Loucy (cell line): ENCODE data around the gene EXOG.

Experiments
- EZH2phosphoT487 ChIP-seq: fragments of 200-600 bp; IDR thresholded peaks from 2 replicates; pipeline ENCODE4 v1.6.1; 2018; ENCODE audit warnings: antibody characterized with exemption, mild to moderate bottlenecking, moderate library complexity, borderline replicate concordance
- TF ChIP-seq, protein P1 (sequence below): fragments of 200-600 bp; sonication (generic); conservative IDR thresholded peaks from 2 replicates; pipeline ENCODE4 v1.5.1; 2014; ENCODE audit warnings: mild to moderate bottlenecking, antibody characterized with exemption, low read length

DNA sequence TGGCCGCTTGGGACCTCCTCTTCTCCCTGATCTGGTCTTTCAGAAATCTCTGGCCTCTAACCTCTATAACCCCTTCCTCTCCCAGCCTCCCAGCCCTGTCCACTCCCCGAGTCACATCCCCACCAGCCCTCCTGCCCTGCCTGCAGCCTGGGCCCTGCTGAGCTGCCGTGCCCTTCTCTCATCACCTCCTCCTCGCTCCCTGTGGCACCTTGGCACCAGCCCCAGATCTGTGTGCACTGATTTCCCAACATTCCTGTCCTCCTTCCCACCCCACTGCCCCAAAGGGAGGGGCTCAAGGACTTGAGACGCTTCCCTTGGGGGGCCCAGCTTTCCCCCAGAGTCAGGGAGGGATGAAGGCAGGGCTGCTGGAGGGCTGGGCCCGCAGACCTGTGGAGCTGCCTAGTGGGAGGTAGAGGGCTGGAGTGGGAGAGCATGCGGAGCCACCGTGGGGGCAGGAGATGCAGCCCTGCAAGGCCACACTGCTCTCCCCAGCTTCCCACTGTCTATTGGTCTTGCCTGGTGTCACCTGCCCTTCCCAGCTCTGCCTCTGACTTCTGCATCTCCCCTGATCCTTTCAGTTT, 42.7 kb downstream of the EXOG start:
- TF ChIP-seq, protein P1, sequence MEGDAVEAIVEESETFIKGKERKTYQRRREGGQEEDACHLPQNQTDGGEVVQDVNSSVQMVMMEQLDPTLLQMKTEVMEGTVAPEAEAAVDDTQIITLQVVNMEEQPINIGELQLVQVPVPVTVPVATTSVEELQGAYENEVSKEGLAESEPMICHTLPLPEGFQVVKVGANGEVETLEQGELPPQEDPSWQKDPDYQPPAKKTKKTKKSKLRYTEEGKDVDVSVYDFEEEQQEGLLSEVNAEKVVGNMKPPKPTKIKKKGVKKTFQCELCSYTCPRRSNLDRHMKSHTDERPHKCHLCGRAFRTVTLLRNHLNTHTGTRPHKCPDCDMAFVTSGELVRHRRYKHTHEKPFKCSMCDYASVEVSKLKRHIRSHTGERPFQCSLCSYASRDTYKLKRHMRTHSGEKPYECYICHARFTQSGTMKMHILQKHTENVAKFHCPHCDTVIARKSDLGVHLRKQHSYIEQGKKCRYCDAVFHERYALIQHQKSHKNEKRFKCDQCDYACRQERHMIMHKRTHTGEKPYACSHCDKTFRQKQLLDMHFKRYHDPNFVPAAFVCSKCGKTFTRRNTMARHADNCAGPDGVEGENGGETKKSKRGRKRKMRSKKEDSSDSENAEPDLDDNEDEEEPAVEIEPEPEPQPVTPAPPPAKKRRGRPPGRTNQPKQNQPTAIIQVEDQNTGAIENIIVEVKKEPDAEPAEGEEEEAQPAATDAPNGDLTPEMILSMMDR = no peak
- TF ChIP-seq EZH2phosphoT487 = no peak
